GM23248 (cell line): ENCODE measurements around the gene CNTNAP5. TPM values are rescaled to one million over a fixed set of nuclear protein-coding genes. Genes with fewer than 3 reads are reported as not detected.
"Not testable (repeated sequence)": the region's sequence is repeated elsewhere in the genome, so short reads cannot be mapped to it uniquely, and the experiment has no call there.

Experiments used
- DNase-seq: peaks from one replicate; pipeline ENCODE4 v3.0.0-alpha.2; 2015
- H2AFZ ChIP-seq: fragments of 200-600 bp; sonication (generic); 2 replicates; pipeline ENCODE4 v1.6.1; 2016; ENCODE audit warnings: antibody characterized with exemption
- H3F3A ChIP-seq: fragments of 200-600 bp; sonication (generic); 2 replicates; pipeline ENCODE4 v1.6.1; 2016; ENCODE audit warnings: mild to moderate bottlenecking, antibody characterized with exemption, mixed run types; ENCODE audit not compliant: insufficient read depth
- H3K27ac ChIP-seq: fragments of 200-600 bp; sonication (generic); 2 replicates; pipeline ENCODE4 v1.5.1; 2016; ENCODE audit warnings: mild to moderate bottlenecking
- H3K27me3 ChIP-seq: fragments of 200-600 bp; sonication (generic); replicated peaks from 2 replicates; pipeline ENCODE4 v1.6.1; 2016; ENCODE audit warnings: mild to moderate bottlenecking; ENCODE audit not compliant: insufficient read depth
- H3K36me3 ChIP-seq: fragments of 200-600 bp; sonication (generic); 2 replicates; pipeline ENCODE4 v1.6.1; 2016; ENCODE audit warnings: low read depth, mild to moderate bottlenecking
- H3K4me1 ChIP-seq: fragments of 200-600 bp; sonication (generic); 2 replicates; pipeline ENCODE4 v1.6.1; 2016; ENCODE audit warnings: mild to moderate bottlenecking; ENCODE audit not compliant: insufficient read depth
- H3K4me2 ChIP-seq: fragments of 200-600 bp; sonication (generic); one replicate; pipeline ENCODE4 v1.6.1; 2016; ENCODE audit warnings: mild to moderate bottlenecking; ENCODE audit not compliant: unreplicated experiment
- H3K4me3 ChIP-seq: fragments of 200-600 bp; sonication (generic); 2 replicates; pipeline ENCODE4 v1.5.1; 2016; ENCODE audit warnings: mild to moderate bottlenecking
- H3K79me2 ChIP-seq: fragments of 200-600 bp; sonication (generic); 2 replicates; pipeline ENCODE4 v1.6.1; 2016; ENCODE audit warnings: mild to moderate bottlenecking; ENCODE audit not compliant: insufficient read depth
- H3K9ac ChIP-seq: fragments of 200-600 bp; sonication (generic); 2 replicates; pipeline ENCODE4 v1.6.1; 2016; ENCODE audit warnings: mild to moderate bottlenecking
- H3K9me2 ChIP-seq: fragments of 200-600 bp; sonication (generic); 2 replicates; pipeline ENCODE4 v1.6.1; 2016; ENCODE audit warnings: mixed run types, mild to moderate bottlenecking, moderate library complexity; ENCODE audit not compliant: insufficient read depth
- H3K9me3 ChIP-seq: fragments of 200-600 bp; sonication (generic); one replicate; pipeline ENCODE4 v1.6.1; 2017; ENCODE audit warnings: low read depth
- H4K20me1 ChIP-seq: fragments of 200-600 bp; sonication (generic); 2 replicates; pipeline ENCODE4 v1.6.0; 2016; ENCODE audit not compliant: insufficient read depth
- EZH2 ChIP-seq: fragments of 200-600 bp; sonication (generic); IDR thresholded peaks from 2 replicates; pipeline ENCODE4 v1.6.1; 2018; ENCODE audit warnings: antibody characterized with exemption, mild to moderate bottlenecking; ENCODE audit not compliant: insufficient read depth, poor library complexity, severe bottlenecking
- EZH2phosphoT487 ChIP-seq: fragments of 200-600 bp; sonication (generic); IDR thresholded peaks from 2 replicates; pipeline ENCODE4 v1.6.1; 2018; ENCODE audit warnings: antibody characterized with exemption, moderate library complexity, mild to moderate bottlenecking, low read depth; ENCODE audit not compliant: insufficient read depth
- WGBS, 2 experiments: methylation state at CpG; one replicate each; pipeline ENCODE4 v1.1.6; 2015 to 2017; ENCODE audit warnings: low lambda C conversion rate in 2 of 2, low coverage in 1 of 2; ENCODE audit errors: missing lambda C conversion rate in 2 of 2; 5-methylcytosine and 5-hydroxymethylcytosine counted together
- in situ Hi-C: fragments of 300-500 bp; cut with MboI; formaldehyde crosslinking; loops from 2 replicates; pipeline ENCODE4 v1.15.0; 2020
- polyA plus RNA-seq: library from polyadenylated mRNA; unstranded; fragments of >200 nt; fragmentation: Nextera tagmentation; extraction: Ambion mirVana; gene quantifications from 2 replicates; pipeline ENCODE4 v1.2.1, GENCODE V29; 2016
- total RNA-seq: library from RNA; depleted of rRNA; stranded (reverse); fragments of >200 nt; shearing (Covaris generic); gene quantifications from 2 replicates; pipeline ENCODE4 v1.2.3, GENCODE V29; 2014

CNTNAP5 gene
- total and polyA plus RNA-seq, 2 experiments from 2014 or later: not detected

DNA sequence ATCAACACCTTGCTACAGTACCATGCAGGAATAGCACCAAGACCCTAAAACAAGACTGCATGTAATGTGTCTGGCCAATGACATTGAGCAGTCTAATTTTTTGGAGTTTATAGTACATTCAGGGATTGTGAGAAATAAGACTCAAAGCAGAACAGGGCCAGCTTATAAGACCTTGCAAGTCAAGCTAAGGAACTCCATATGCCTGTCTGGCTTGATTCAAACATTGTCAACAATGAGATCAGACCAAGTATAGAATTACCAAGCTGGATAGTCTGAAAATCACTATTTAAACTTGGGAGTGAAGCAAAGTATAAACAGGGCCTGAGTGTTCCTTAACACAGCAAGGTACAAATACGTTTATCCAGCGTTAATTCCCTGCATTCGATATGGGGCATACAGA, 370.9 kb downstream of the CNTNAP5 start:
- Histone ChIP-seq H3K9me3 (no peaks in the 10 kb centered on the region), H3K27ac (no peak overlapping the region), H3F3A (no peaks in the 10 kb centered on the region), H3K36me3 (no peaks in the 10 kb centered on the region), H2AFZ (no peak overlapping the region), H4K20me1 (no peaks in the 10 kb centered on the region), H3K9me2 (no peaks in the 10 kb centered on the region), H3K9ac (no peak overlapping the region), H3K27me3 (no peaks in the 10 kb centered on the region), H3K4me2 (no peak overlapping the region), H3K79me2 (no peaks in the 10 kb centered on the region), H3K4me1 (no peaks in the 10 kb centered on the region), H3K4me3 (no peak overlapping the region)
- 21 to 33% methylated on average over 3 of the region's 3 CpGs for WGBS, 2 experiments
- in situ Hi-C loops: no loop called here
- DNase-seq: no peak
- TF ChIP-seq EZH2: no peak

DNA sequence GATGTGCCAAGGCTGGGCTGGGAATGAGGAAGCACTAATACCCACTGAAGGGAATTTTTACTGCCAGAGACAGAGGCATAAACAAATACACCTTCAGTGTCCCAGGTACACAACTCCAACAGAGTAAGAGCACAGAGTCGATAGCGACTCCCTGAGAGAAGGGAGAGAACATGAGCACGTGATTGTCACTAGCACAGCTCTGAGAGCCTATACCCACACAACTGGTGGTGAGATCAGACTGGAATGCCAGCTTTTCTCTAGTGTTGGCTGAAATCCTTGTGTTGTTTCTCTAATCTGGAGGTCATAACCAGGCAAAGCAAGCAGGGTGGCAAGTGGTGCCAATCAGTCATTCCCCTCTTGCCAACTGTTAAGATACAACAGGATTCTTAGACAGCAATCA, 377.2 kb downstream of the CNTNAP5 start:
- TF ChIP-seq EZH2 (no peak), EZH2phosphoT487 (no peak)
- no peaks in the 10 kb centered on the region for H3K9me2 ChIP-seq
- no peaks in the 10 kb centered on the region for H3F3A ChIP-seq
- in situ Hi-C loops: no loop called here
- no peak overlapping the region for H3K4me2 ChIP-seq
- H2AFZ ChIP-seq: no peak overlapping the region
- H4K20me1 ChIP-seq: no peaks in the 10 kb centered on the region
- 21 to 35% methylated on average over 3 of the region's 3 CpGs for WGBS, 2 experiments
- H3K9ac ChIP-seq: no peak overlapping the region
- no peak for DNase-seq
- no peaks in the 10 kb centered on the region for H3K79me2 ChIP-seq
- H3K27ac ChIP-seq: no peak overlapping the region
- no peak overlapping the region for H3K4me3 ChIP-seq
- H3K4me1 ChIP-seq: no peaks in the 10 kb centered on the region
- H3K27me3 ChIP-seq: no peaks in the 10 kb centered on the region
- no peaks in the 10 kb centered on the region for H3K36me3 ChIP-seq
- H3K9me3 ChIP-seq: no peaks in the 10 kb centered on the region

DNA sequence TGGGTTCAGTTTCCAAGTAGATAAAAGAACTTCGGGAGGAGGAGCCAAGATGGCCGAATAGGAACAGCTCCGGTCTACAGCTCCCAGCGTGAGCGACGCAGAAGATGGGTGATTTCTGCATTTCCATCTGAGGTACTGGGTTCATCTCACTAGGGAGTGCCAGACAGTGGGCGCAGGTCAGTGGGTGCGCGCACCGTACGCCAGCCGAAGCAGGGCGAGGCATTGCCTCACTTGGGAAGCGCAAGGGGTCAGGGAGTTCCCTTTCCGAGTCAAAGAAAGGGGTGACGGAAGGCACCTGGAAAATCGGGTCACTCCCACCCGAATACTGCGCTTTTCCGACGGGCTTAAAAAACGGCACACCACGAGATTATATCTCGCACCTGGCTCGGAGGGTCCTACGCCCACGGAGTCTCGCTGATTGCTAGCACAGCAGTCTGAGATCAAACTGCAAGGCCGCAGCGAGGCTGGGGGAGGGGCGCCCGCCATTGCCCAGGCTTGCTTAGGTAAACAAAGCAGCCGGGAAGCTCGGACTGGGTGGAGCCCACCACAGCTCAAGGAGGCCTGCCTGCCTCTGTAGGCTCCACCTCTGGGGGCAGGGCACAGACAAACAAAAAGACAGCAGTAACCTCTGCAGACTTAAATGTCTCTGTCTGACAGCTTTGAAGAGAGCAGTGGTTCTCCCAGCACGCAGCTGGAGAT, 382.9 kb downstream of the CNTNAP5 start:
- H3F3A ChIP-seq, H3K4me2 ChIP-seq, H3K79me2 ChIP-seq, H3K4me3 ChIP-seq, H3K27me3 ChIP-seq, H3K4me1 ChIP-seq, H2AFZ ChIP-seq, H3K27ac ChIP-seq, H3K9me2 ChIP-seq, H3K9ac ChIP-seq, in situ Hi-C loops, DNase-seq, H3K9me3 ChIP-seq, H3K36me3 ChIP-seq, H4K20me1 ChIP-seq: not testable (repeated sequence)
- WGBS, 2 experiments: 55% methylated on average over 29 to 35 of the region's 35 CpGs

DNA sequence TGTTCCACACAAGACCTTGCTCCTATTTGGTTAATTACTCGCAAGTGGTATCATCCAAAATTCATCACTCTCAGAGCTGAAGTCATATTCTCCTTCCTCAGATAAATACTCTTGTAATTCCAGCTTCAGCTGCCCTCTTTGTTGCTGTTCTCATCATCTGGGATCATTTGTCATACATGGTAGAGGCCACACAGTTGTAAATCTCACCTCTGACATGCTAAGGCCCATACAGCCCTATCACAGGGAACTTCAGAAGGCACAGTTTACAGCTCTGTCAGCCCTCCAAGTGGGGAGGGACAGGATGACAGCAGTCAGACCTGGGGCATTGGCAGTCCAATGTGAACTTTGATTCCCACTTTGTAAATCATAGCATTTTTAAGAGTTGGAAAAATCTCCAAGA, 399.0 kb downstream of the CNTNAP5 start:
- TF ChIP-seq EZH2phosphoT487 (no peak), EZH2 (no peak)
- H3K36me3 ChIP-seq: no peaks in the 10 kb centered on the region
- no peaks in the 10 kb centered on the region for H4K20me1 ChIP-seq
- H3K4me3 ChIP-seq: no peak overlapping the region
- no peak for DNase-seq
- H3K27me3 ChIP-seq: no peaks in the 10 kb centered on the region
- no peaks in the 10 kb centered on the region for H3F3A ChIP-seq
- H2AFZ ChIP-seq: no peak overlapping the region
- H3K4me2 ChIP-seq: no peak overlapping the region
- 23 to 43% methylated on average over 1 of the region's 1 CpG for WGBS, 2 experiments
- H3K27ac ChIP-seq: no peak overlapping the region
- H3K9me2 ChIP-seq: no peaks in the 10 kb centered on the region
- no peaks in the 10 kb centered on the region for H3K9me3 ChIP-seq
- in situ Hi-C loops: no loop called here
- H3K4me1 ChIP-seq: no peaks in the 10 kb centered on the region
- no peak overlapping the region for H3K9ac ChIP-seq
- no peaks in the 10 kb centered on the region for H3K79me2 ChIP-seq

DNA sequence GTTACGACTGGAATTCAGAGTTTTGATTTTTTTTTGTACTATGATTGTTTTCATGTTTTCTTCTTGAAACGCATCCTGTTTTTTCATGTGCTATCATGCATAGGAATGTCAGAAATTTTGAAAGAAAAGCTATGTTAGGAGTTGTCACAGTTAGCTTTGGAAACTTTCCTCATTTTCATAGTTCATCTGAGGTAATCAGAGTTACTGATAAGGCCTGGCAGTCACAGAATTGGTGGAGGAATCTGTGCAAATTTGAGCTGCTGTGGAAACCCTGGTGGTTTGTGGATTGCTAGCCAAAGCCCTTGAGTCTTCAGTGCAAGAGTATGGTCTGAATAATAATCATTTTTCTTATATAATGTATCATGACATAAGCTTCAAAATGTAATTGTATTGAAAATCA, 401.0 kb downstream of the CNTNAP5 start:
- Histone ChIP-seq H3K36me3 (no peaks in the 10 kb centered on the region), H3K27ac (no peak overlapping the region), H3K9me3 (no peaks in the 10 kb centered on the region), H3K27me3 (no peaks in the 10 kb centered on the region), H3K4me3 (no peak overlapping the region), H3K79me2 (no peaks in the 10 kb centered on the region), H3K4me2 (no peak overlapping the region), H3K4me1 (no peaks in the 10 kb centered on the region), H2AFZ (no peak overlapping the region), H3F3A (no peaks in the 10 kb centered on the region), H3K9ac (no peak overlapping the region), H3K9me2 (no peaks in the 10 kb centered on the region), H4K20me1 (no peaks in the 10 kb centered on the region)
- in situ Hi-C loops: no loop called here
- DNase-seq: no peak
- WGBS, 2 experiments: 37 to 52% methylated on average over 2 of the region's 2 CpGs
- TF ChIP-seq EZH2phosphoT487: no peak
- no peak for TF ChIP-seq EZH2
